ENCODE measurements around the gene MMUT. TPM values are rescaled to one million over a fixed set of nuclear protein-coding genes. Genes with fewer than 3 reads are reported as not detected.

The MMUT gene
- total RNA-seq, 4 donors from 2014 or later: 14.9 to 16.9 (median 15.9) TPM

GRCh38 chr6:49454787-49455709, 8.0 kb downstream of the MMUT start:
- WGBS, 2 donors: 93 to 96% methylated on average over 3 of the region's 3 CpGs
- H3K4me3 ChIP-seq (ENCODE audit: low read depth, poor library complexity, severe bottlenecking): no peak overlapping the region
- intact Hi-C loops (cut with DNase I; ENCODE audit: low total_unique reads): no loop called here
- no peak for TF ChIP-seq CTCF (IDR thresholded peaks at IDR 0.05)
- no peak for TF ChIP-seq POLR2A (IDR thresholded peaks at IDR 0.05)
- DNase-seq (ENCODE audit: low spot score in 2 of 2): no peak

GRCh38 chr6:49453221-49453620, 9.8 kb downstream of the MMUT start:
- WGBS, 2 donors: 46 to 64% methylated on average over 2 of the region's 2 CpGs
- DNase-seq (ENCODE audit: low spot score in 2 of 2): no peak
- H3K4me3 ChIP-seq (ENCODE audit: low read depth, poor library complexity, severe bottlenecking): no peak overlapping the region
- intact Hi-C loops (cut with DNase I; ENCODE audit: low total_unique reads): no loop called here
- TF ChIP-seq CTCF (IDR thresholded peaks at IDR 0.05): no peak
- no peak for TF ChIP-seq POLR2A (IDR thresholded peaks at IDR 0.05)

- H3K4me3 ChIP-seq (ENCODE audit: low read depth, poor library complexity, severe bottlenecking): no peak overlapping the region
- TF ChIP-seq CTCF (IDR thresholded peaks at IDR 0.05): no peak
- no peak for TF ChIP-seq POLR2A (IDR thresholded peaks at IDR 0.05)
- intact Hi-C loops (cut with DNase I; ENCODE audit: low total_unique reads): no loop called here
- 90 to 94% methylated on average over 1 of the region's 1 CpG for WGBS, 2 donors
- no peak for DNase-seq (ENCODE audit: low spot score in 2 of 2)
These were observed 32.2 kb downstream of the MMUT start for GRCh38 chr6:49430866-49431265.

GRCh38 chr6:49430187-49430586, 32.9 kb downstream of the MMUT start:
- intact Hi-C loops (cut with DNase I; ENCODE audit: low total_unique reads): no loop called here
- no peak overlapping the region for H3K4me3 ChIP-seq (ENCODE audit: low read depth, poor library complexity, severe bottlenecking)
- WGBS, 2 donors: 40 to 69% methylated on average over 2 of the region's 2 CpGs
- TF ChIP-seq CTCF (IDR thresholded peaks at IDR 0.05) (no peak), POLR2A (IDR thresholded peaks at IDR 0.05) (no peak)
- no peak for DNase-seq (ENCODE audit: low spot score in 2 of 2)

- H3K4me3 ChIP-seq (ENCODE audit: low read depth, poor library complexity, severe bottlenecking): no peak overlapping the region
- TF ChIP-seq POLR2A (IDR thresholded peaks at IDR 0.05): no peak
- TF ChIP-seq CTCF (IDR thresholded peaks at IDR 0.05): no peak
- DNase-seq (ENCODE audit: low spot score in 2 of 2): no peak
- intact Hi-C loops (cut with DNase I; ENCODE audit: low total_unique reads): no loop called here
- 17 to 27% methylated on average over 1 of the region's 1 CpG for WGBS, 2 donors
These were observed 39.2 kb downstream of the MMUT start for GRCh38 chr6:49423817-49424216.

All from lower leg skin (tissue), 4 donors.